GM12878 (cell line): ENCODE measurements around the gene TMED10. TPM values are rescaled to one million over a fixed set of nuclear protein-coding genes. Genes with fewer than 3 reads are reported as not detected.

Experiments
- ATAC-seq: fragments of 200-7000 bp; cut with Tn5 transposase; 3 replicates; pipeline ENCODE4 v1.9.1; 2020; ENCODE audit warnings: mild to moderate bottlenecking, moderate library complexity
- BruUV-seq: library from RNA; stranded (reverse); fragments of 400-500 nt; replicated peaks from 2 replicates; lab custom pipeline; 2021; lab: Mats Ljungman, UMichigan
- CTCF ChIA-PET: fragments of 300-600 bp; sonication (Branson Sonifier 250); formaldehyde crosslinking; extraction: SDS; loops from one replicate; lab custom pipeline; 2021; ENCODE audit warnings: inconsistent platforms; lab: Yijun Ruan, JAX
- POLR2A ChIA-PET: fragments of 350-600 bp; formaldehyde crosslinking; extraction: SDS; loops from one replicate; lab custom pipeline; 2021; ENCODE audit warnings: inconsistent platforms; lab: Charles Lee
- RAD21 ChIA-PET: fragments of 300-600 bp; sonication (Branson Sonifier 250); formaldehyde crosslinking; loops from one replicate; lab custom pipeline; 2023; ENCODE audit warnings: antibody characterized with exemption; ENCODE audit not compliant: unreplicated experiment; lab: Charles Lee
- SMC1A ChIA-PET: fragments of 300-600 bp; sonication (Branson Sonifier 250); formaldehyde crosslinking; loops from one replicate; lab custom pipeline; 2023; ENCODE audit not compliant: unreplicated experiment, uncharacterized antibody; lab: Charles Lee
- DNase-seq: peaks from one replicate; pipeline ENCODE4 v3.0.0-alpha.2; 2011; ENCODE audit warnings: low read depth, low spot score
- FAIRE-seq: peaks from 3 replicates; lab custom pipeline; 2011; peaks lifted over from hg19 to GRCh38; lab: Jason Lieb, UNC
- H2AFZ ChIP-seq: 2 replicates; pipeline ENCODE4 v1.6.0; 2011; ENCODE audit warnings: low read depth, low read length, control low read depth; ENCODE audit not compliant: control insufficient read depth
- H3K27ac ChIP-seq: 2 replicates; pipeline ENCODE4 v1.5.1; 2011; ENCODE audit warnings: control low read depth; ENCODE audit not compliant: control insufficient read depth, insufficient read depth
- H3K27me3 ChIP-seq, 2 experiments: replicated peaks in 1 of 2; 2 replicates each; pipeline versions ENCODE4 v1.6.0 to v1.6.1; 2011; ENCODE audit warnings: low read length in 1 of 2; ENCODE audit not compliant: control insufficient read depth in 2 of 2, insufficient read depth in 2 of 2
- H3K36me3 ChIP-seq, 2 experiments: 2 replicates each; pipeline ENCODE4 v1.5.1; 2011; ENCODE audit warnings: low read length in 1 of 2; ENCODE audit not compliant: control insufficient read depth in 2 of 2, insufficient read depth in 2 of 2
- H3K4me1 ChIP-seq: 2 replicates; pipeline ENCODE4 v1.6.1; 2011; ENCODE audit warnings: mild to moderate bottlenecking, low read length, moderate library complexity, mixed read lengths; ENCODE audit not compliant: control insufficient read depth, insufficient read depth
- H3K4me2 ChIP-seq: 2 replicates; pipeline ENCODE4 v1.6.0; 2011; ENCODE audit warnings: control low read depth; ENCODE audit not compliant: control insufficient read depth, insufficient read depth
- H3K4me3 ChIP-seq: fragments of 200-600 bp; sonication (generic); 2 replicates; pipeline ENCODE4 v1.5.1; 2016
- H3K79me2 ChIP-seq: 2 replicates; pipeline ENCODE4 v1.6.0; 2011; ENCODE audit warnings: low read length; ENCODE audit not compliant: control insufficient read depth, insufficient read depth
- H3K9ac ChIP-seq: 2 replicates; pipeline ENCODE4 v1.8.0; 2011; ENCODE audit warnings: low read length, control low read depth, mixed read lengths; ENCODE audit not compliant: control insufficient read depth, insufficient read depth
- H3K9me3 ChIP-seq: replicated peaks from 3 replicates; pipeline ENCODE4 v1.5.1; 2011; ENCODE audit warnings: mild to moderate bottlenecking, low read length; ENCODE audit not compliant: control insufficient read depth, insufficient read depth
- H4K20me1 ChIP-seq: 2 replicates; pipeline ENCODE4 v1.6.0; 2011; ENCODE audit not compliant: control insufficient read depth, insufficient read depth
- ATF2 ChIP-seq: IDR thresholded peaks from 2 replicates; pipeline ENCODE4 v1.6.1; 2012; ENCODE audit warnings: low read length, inconsistent platforms
- ATF7 ChIP-seq: fragments of 450-650 bp; IDR thresholded peaks from 2 replicates; pipeline ENCODE4 v1.6.1; 2016; ENCODE audit warnings: low read depth, mild to moderate bottlenecking
- CEBPB ChIP-seq, 2 experiments: fragments of 150-350 bp in 1 of 2; IDR thresholded peaks; 2 replicates each; pipeline ENCODE4 v1.6.1; 2012 to 2014; ENCODE audit warnings: low read depth in 2 of 2, low read length in 2 of 2, borderline replicate concordance in 1 of 2, inconsistent platforms in 1 of 2
- MAX ChIP-seq: IDR thresholded peaks from 2 replicates; pipeline ENCODE4 v1.6.1; 2012; ENCODE audit warnings: low read depth, low read length, improper control_type of control experiment
- RFX5 ChIP-seq: IDR thresholded peaks from 2 replicates; pipeline ENCODE4 v1.6.1; 2011; ENCODE audit warnings: low read depth, low read length, improper control_type of control experiment
- SIN3A ChIP-seq: IDR thresholded peaks from 2 replicates; pipeline ENCODE4 v1.6.1; 2012; ENCODE audit warnings: low read depth, low read length, improper control_type of control experiment
- WGBS: methylation state at CpG from one replicate; pipeline ENCODE4 v1.1.6; 2016; ENCODE audit warnings: low lambda C conversion rate; ENCODE audit not compliant: insufficient replicate concordance, insufficient coverage; ENCODE audit errors: missing lambda C conversion rate; 5-methylcytosine and 5-hydroxymethylcytosine counted together
- in situ Hi-C: fragments of 300-500 bp; cut with MboI; formaldehyde crosslinking; loops from 9 replicates; pipeline ENCODE4 v1.14.3; 2018; ENCODE audit warnings: mixed read lengths
- intact Hi-C: fragments of 100-400 bp; cut with micrococcal nuclease; formaldehyde crosslinking; loops from one replicate; pipeline ENCODE4 v1.14.2; 2022; ENCODE audit not compliant: unreplicated experiment
- polyA plus RNA-seq, 11 experiments: library from polyadenylated mRNA; depleted of rRNA in 4 of 11; unstranded in 6 of 11; stranded (reverse) in 5 of 11; fragments of >200 nt; fragmentation: Nextera tagmentation in 4 of 11; fragmentation: Illumina TruSeq in 1 of 11; extraction: Ambion mirVana in 4 of 11; extraction: Trizol in 1 of 11; gene quantifications; 1 replicate in 1 of 11; 2 replicates in 10 of 11; pipeline versions ENCODE4 v1.2.1 to v1.2.3, GENCODE V29; 2011 to 2016; ENCODE audit warnings: inconsistent platforms in 2 of 11, missing spikeins in 2 of 11, low read depth in 1 of 11
- total RNA-seq, 4 experiments: library from RNA; depleted of rRNA in 3 of 4; stranded (reverse); fragments of >200 nt in 3 of 4; fragmentation: Illumina TruSeq in 1 of 4; extraction: Trizol in 1 of 4; gene quantifications; 2 replicates each; pipeline versions ENCODE4 v1.2.1 to v1.2.3, GENCODE V29; 2013 to 2021
- TF ChIP-seq, protein P1 (sequence below): fragments of 450-650 bp; IDR thresholded peaks from 2 replicates; pipeline ENCODE4 v1.6.1; 2017; ENCODE audit warnings: low read depth, mild to moderate bottlenecking, moderate library complexity
- TF ChIP-seq, protein P2 (sequence below): fragments of 450-650 bp; formaldehyde crosslinking; IDR thresholded peaks from 2 replicates; pipeline ENCODE4 v1.5.0; 2022; ENCODE audit warnings: mild to moderate bottlenecking, missing genetic modification characterization

Gene TMED10
- total and polyA plus RNA-seq, 10 of the 15 experiments (the other 5 are each of a cell fraction or from before 2014, with no cell fraction given) = 99.8 to 270 (median 180) TPM

DNA sequence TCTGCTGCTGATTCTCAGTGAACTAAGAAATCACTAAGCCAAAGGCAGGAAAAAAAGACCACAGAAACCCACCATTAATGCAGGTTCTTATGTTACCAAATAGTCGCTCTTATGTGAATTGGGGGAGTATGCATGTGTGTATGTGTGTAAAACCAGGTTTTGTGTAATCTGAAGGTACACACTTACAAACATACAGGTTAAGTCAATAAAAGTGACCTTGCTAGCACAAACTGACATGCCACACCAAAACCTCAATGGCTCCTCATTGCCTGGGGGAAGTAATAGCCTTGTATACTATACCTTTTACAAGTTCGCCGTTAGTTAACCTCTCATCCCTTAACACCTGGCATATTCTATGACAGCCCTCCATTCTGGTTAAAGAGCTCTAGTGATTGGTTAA, 29.8 kb upstream of the TMED10 start:
- no TSS peak for BruUV-seq
- H4K20me1 ChIP-seq = no peaks in the 10 kb centered on the region
- ChIA-PET SMC1A (interaction anchor here (1.0 kb wide), 1 partner anchor 19 kb away, joined by 4 read pairs; no protein-coding TSS in a partner anchor), POLR2A (no interaction called here), CTCF (no interaction called here), RAD21 (no interaction called here)
- no peak overlapping the region for H2AFZ ChIP-seq
- no peaks in the 10 kb centered on the region; a peak in 1 of 4 replicates for H3K27me3 ChIP-seq
- H3K27ac ChIP-seq = no peak overlapping the region
- FAIRE-seq = no peak
- no peaks in the 10 kb centered on the region for H3K9me3 ChIP-seq
- no peak overlapping the region for H3K4me2 ChIP-seq
- intact Hi-C loops (no loop called here), in situ Hi-C loops (no loop called here)
- no peaks in the 10 kb centered on the region for H3K36me3 ChIP-seq
- WGBS = 97% methylated on average over 3 of the region's 3 CpGs
- no peaks in the 10 kb centered on the region for H3K79me2 ChIP-seq
- no peak for DNase-seq
- ATAC-seq = no peak
- H3K4me1 ChIP-seq = peaks cover 6% of the 10 kb centered on the region
- no peak overlapping the region for H3K9ac ChIP-seq
- TF ChIP-seq SIN3A (no peak), ATF7 (no peak), CEBPB (IDR thresholded peaks at IDR 0.05; ENCODE audit: borderline replicate concordance in 1 of 2, low read depth in 2 of 2, low read length in 2 of 2) (no peak), MAX (no peak), RFX5 (no peak), ATF2 (no peak)
- TF ChIP-seq, protein P1, sequence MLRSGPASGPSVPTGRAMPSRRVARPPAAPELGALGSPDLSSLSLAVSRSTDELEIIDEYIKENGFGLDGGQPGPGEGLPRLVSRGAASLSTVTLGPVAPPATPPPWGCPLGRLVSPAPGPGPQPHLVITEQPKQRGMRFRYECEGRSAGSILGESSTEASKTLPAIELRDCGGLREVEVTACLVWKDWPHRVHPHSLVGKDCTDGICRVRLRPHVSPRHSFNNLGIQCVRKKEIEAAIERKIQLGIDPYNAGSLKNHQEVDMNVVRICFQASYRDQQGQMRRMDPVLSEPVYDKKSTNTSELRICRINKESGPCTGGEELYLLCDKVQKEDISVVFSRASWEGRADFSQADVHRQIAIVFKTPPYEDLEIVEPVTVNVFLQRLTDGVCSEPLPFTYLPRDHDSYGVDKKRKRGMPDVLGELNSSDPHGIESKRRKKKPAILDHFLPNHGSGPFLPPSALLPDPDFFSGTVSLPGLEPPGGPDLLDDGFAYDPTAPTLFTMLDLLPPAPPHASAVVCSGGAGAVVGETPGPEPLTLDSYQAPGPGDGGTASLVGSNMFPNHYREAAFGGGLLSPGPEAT = no peak
- TF ChIP-seq, protein P2, sequence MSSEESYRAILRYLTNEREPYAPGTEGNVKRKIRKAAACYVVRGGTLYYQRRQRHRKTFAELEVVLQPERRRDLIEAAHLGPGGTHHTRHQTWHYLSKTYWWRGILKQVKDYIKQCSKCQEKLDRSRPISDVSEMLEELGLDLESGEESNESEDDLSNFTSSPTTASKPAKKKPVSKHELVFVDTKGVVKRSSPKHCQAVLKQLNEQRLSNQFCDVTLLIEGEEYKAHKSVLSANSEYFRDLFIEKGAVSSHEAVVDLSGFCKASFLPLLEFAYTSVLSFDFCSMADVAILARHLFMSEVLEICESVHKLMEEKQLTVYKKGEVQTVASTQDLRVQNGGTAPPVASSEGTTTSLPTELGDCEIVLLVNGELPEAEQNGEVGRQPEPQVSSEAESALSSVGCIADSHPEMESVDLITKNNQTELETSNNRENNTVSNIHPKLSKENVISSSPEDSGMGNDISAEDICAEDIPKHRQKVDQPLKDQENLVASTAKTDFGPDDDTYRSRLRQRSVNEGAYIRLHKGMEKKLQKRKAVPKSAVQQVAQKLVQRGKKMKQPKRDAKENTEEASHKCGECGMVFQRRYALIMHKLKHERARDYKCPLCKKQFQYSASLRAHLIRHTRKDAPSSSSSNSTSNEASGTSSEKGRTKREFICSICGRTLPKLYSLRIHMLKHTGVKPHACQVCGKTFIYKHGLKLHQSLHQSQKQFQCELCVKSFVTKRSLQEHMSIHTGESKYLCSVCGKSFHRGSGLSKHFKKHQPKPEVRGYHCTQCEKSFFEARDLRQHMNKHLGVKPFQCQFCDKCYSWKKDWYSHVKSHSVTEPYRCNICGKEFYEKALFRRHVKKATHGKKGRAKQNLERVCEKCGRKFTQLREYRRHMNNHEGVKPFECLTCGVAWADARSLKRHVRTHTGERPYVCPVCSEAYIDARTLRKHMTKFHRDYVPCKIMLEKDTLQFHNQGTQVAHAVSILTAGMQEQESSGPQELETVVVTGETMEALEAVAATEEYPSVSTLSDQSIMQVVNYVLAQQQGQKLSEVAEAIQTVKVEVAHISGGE (CRISPR knock-in tag) = no peak
- TF ChIP-seq, all 136 proteins: peak for 0
- H3K4me3 ChIP-seq = no peak overlapping the region
